Breast epithelium (tissue), 4 donors: Measurements from ENCODE around the gene DNM3. TPM values are rescaled to one million over a fixed set of nuclear protein-coding genes. Genes with fewer than 3 reads are reported as not detected.

Experiments used
- DNase-seq, 2 donors: peaks; one replicate each; pipeline ENCODE4 v3.0.0-alpha.2; 2019; ENCODE audit warnings: low spot score in 2 of 2
- H3K27ac ChIP-seq, 2 donors: fragments of 200-600 bp; sonication (generic) in 1 of 2; one replicate each; pipeline ENCODE4 v1.5.1; 2016 to 2019; ENCODE audit warnings: mild to moderate bottlenecking in 1 of 2
- H3K27me3 ChIP-seq, 2 donors: fragments of 200-600 bp; sonication (generic) in 1 of 2; one replicate each; pipeline versions ENCODE4 v1.5.1 to v1.6.0; 2017 to 2019; ENCODE audit warnings: control low read depth in 1 of 2, mild to moderate bottlenecking in 1 of 2
- H3K36me3 ChIP-seq: fragments of 200-600 bp; one replicate; pipeline ENCODE4 v1.5.1; 2019
- H3K4me1 ChIP-seq, 2 donors: fragments of 200-600 bp; sonication (generic); one replicate each; pipeline ENCODE4 v1.5.1; 2016 to 2019; ENCODE audit warnings: control low read depth in 1 of 2
- H3K4me3 ChIP-seq, 3 donors: fragments of 200-600 bp; sonication (generic); 1 replicate in 2 of 3; 2 replicates in 1 of 3; pipeline ENCODE4 v1.5.1; 2016 to 2019; ENCODE audit warnings: mild to moderate bottlenecking in 3 of 3, moderate library complexity in 2 of 3
- H3K9me3 ChIP-seq, 2 donors: fragments of 200-600 bp; sonication (generic) in 1 of 2; one replicate each; pipeline ENCODE4 v1.5.1; 2016 to 2019; ENCODE audit warnings: control low read depth in 1 of 2
- CTCF ChIP-seq, 3 donors: fragments of 450-650 bp; IDR thresholded peaks; one replicate each; pipeline ENCODE4 v1.5.1; 2016 to 2017; ENCODE audit warnings: antibody characterized with exemption in 3 of 3, mild to moderate bottlenecking in 3 of 3, moderate library complexity in 3 of 3
- POLR2A ChIP-seq: fragments of 450-650 bp; IDR thresholded peaks from one replicate; pipeline ENCODE4 v1.6.1; 2016; ENCODE audit warnings: antibody characterized with exemption, mild to moderate bottlenecking, moderate library complexity
- POLR2AphosphoS5 ChIP-seq, 3 donors: sonication (generic); formaldehyde crosslinking; IDR thresholded peaks; one replicate each; pipeline ENCODE4 v1.6.1; 2017; ENCODE audit warnings: antibody characterized with exemption in 3 of 3
- intact Hi-C: fragments of 100-400 bp; cut with DNase I; formaldehyde crosslinking; loops from one replicate; pipeline ENCODE4 v1.15.1; 2023; ENCODE audit warnings: low total_unique reads
- total RNA-seq, 3 donors: library from RNA; depleted of rRNA; stranded (reverse); fragments of >200 nt; gene quantifications; one replicate each; pipeline ENCODE4 v1.1.0, GENCODE V29; 2016

Gene DNM3
- total RNA-seq, 3 donors from 2014 or later, result 5.1 to 7.5 (median 6.6) TPM

GRCh38 chr1:171860696-171861095 is 19.4 kb downstream of the DNM3 start:
- no peak for DNase-seq
- Histone ChIP-seq H3K9me3 (no peaks in the 10 kb centered on the region), H3K27ac (no peak overlapping the region), H3K36me3 (no peaks in the 10 kb centered on the region), H3K27me3 (no peaks in the 10 kb centered on the region), H3K4me3 (no peak overlapping the region), H3K4me1 (no peaks in the 10 kb centered on the region)
- intact Hi-C loops, result no loop called here
- TF ChIP-seq POLR2AphosphoS5 (IDR thresholded peaks at IDR 0.05) (no peak), POLR2A (no peak), CTCF (IDR thresholded peaks at IDR 0.05) (no peak)

- no peak overlapping the region for H3K4me3 ChIP-seq
- intact Hi-C loops, result no loop called here
- no peaks in the 10 kb centered on the region for H3K36me3 ChIP-seq
- H3K27ac ChIP-seq, result no peak overlapping the region
- no peaks in the 10 kb centered on the region for H3K9me3 ChIP-seq
- no peak for TF ChIP-seq CTCF (IDR thresholded peaks at IDR 0.05)
- TF ChIP-seq POLR2A, result no peak
- TF ChIP-seq POLR2AphosphoS5 (IDR thresholded peaks at IDR 0.05), result no peak
- no peaks in the 10 kb centered on the region for H3K27me3 ChIP-seq
- no peak for DNase-seq
- H3K4me1 ChIP-seq, result no peaks in the 10 kb centered on the region
Measured at GRCh38 chr1:171863531-171863930, 22.2 kb downstream of the DNM3 start.

- Histone ChIP-seq H3K27me3 (no peaks in the 10 kb centered on the region), H3K4me1 (no peaks in the 10 kb centered on the region), H3K27ac (no peak overlapping the region), H3K9me3 (no peaks in the 10 kb centered on the region), H3K36me3 (no peaks in the 10 kb centered on the region), H3K4me3 (no peak overlapping the region)
- TF ChIP-seq POLR2AphosphoS5 (IDR thresholded peaks at IDR 0.05), result no peak
- TF ChIP-seq POLR2A, result no peak
- no peak for TF ChIP-seq CTCF (IDR thresholded peaks at IDR 0.05)
- DNase-seq, result no peak
- intact Hi-C loops, result no loop called here
Measured at GRCh38 chr1:171864308-171864707, 23.0 kb downstream of the DNM3 start.

- TF ChIP-seq POLR2A (no peak), POLR2AphosphoS5 (IDR thresholded peaks at IDR 0.05) (no peak), CTCF (IDR thresholded peaks at IDR 0.05) (no peak)
- intact Hi-C loops, result no loop called here
- DNase-seq, result no peak
- Histone ChIP-seq H3K27ac (no peak overlapping the region), H3K36me3 (no peaks in the 10 kb centered on the region), H3K27me3 (no peaks in the 10 kb centered on the region), H3K9me3 (no peaks in the 10 kb centered on the region), H3K4me1 (no peaks in the 10 kb centered on the region), H3K4me3 (no peak overlapping the region)
Measured at GRCh38 chr1:171865106-171865505, 23.8 kb downstream of the DNM3 start.

- no peaks in the 10 kb centered on the region for H3K4me1 ChIP-seq
- no peaks in the 10 kb centered on the region for H3K36me3 ChIP-seq
- TF ChIP-seq POLR2A (no peak), CTCF (IDR thresholded peaks at IDR 0.05) (no peak), POLR2AphosphoS5 (IDR thresholded peaks at IDR 0.05) (no peak)
- intact Hi-C loops, result no loop called here
- no peak for DNase-seq
- H3K27ac ChIP-seq, result no peak overlapping the region
- H3K4me3 ChIP-seq, result no peak overlapping the region
- no peaks in the 10 kb centered on the region for H3K27me3 ChIP-seq
- H3K9me3 ChIP-seq, result no peaks in the 10 kb centered on the region
Measured at GRCh38 chr1:171867236-171867635, 25.9 kb downstream of the DNM3 start.
